Uterine smooth muscle cell (primary cell): ENCODE measurements around the gene PCDHA9. TPM values are rescaled to one million over a fixed set of nuclear protein-coding genes. Genes with fewer than 3 reads are reported as not detected.

ENCODE experiments used
- total RNA-seq: library from RNA; depleted of rRNA; stranded (reverse); fragments of >200 nt; gene quantifications from 2 replicates; pipeline ENCODE4 v1.2.3, GENCODE V29; 2014

The PCDHA9 gene
- 0.11 and 0.12 TPM in 2 replicates for total RNA-seq

GRCh38 chr5:140848139-140849102 is at the start of gene PCDHA9:
TSS of gene PCDHA9 (plus strand) at chr5:140848382. CDS start at chr5:140848496, 114 bp downstream.

GRCh38 chr5:140800816-140801493 is 47.2 kb upstream of the PCDHA9 start, which contains the start of gene PCDHA3:
TSS of gene PCDHA3 (plus strand) at chr5:140801057.

GRCh38 chr5:140806834-140807775 is 41.1 kb upstream of the PCDHA9 start, which contains the start of gene PCDHA4:
TSS of gene PCDHA4 (plus strand) at chr5:140807068.

GRCh38 chr5:140821375-140822280 is 26.6 kb upstream of the PCDHA9 start, which contains the start of gene PCDHA5:
TSS of gene PCDHA5 (plus strand) at chr5:140821613.

GRCh38 chr5:140827704-140828361 is 20.3 kb upstream of the PCDHA9 start, which contains the start of gene PCDHA6:
TSS of gene PCDHA6 (plus strand) at chr5:140827960. CDS start at chr5:140828092, 132 bp downstream.

GRCh38 chr5:140833993-140834392 is 14.2 kb upstream of the PCDHA9 start, which contains the start of gene PCDHA7:
TSS of gene PCDHA7 (plus strand) at chr5:140834269. CDS start at chr5:140834384, 115 bp downstream.

GRCh38 chr5:140840978-140841962 is 6.9 kb upstream of the PCDHA9 start, which contains the start of gene PCDHA8:
TSS of gene PCDHA8 (plus strand) at chr5:140841187. CDS start at chr5:140841322, 135 bp downstream.

GRCh38 chr5:140855772-140856674 is 7.8 kb downstream of the PCDHA9 start, which contains the start of gene PCDHA10:
TSS of gene PCDHA10 (plus strand) at chr5:140855897. CDS start at chr5:140856049, 152 bp downstream.

GRCh38 chr5:140868721-140869554 is 20.8 kb downstream of the PCDHA9 start, which contains the start of gene PCDHA11:
TSS of gene PCDHA11 (plus strand) at chr5:140868957. CDS start at chr5:140869104, 147 bp downstream.

GRCh38 chr5:140875085-140876065 is 27.2 kb downstream of the PCDHA9 start, which contains the start of gene PCDHA12:
TSS of gene PCDHA12 (plus strand) at chr5:140875308. CDS start at chr5:140875473, 165 bp downstream.

GRCh38 chr5:140881889-140882590 is 33.9 kb downstream of the PCDHA9 start, which contains the start of gene PCDHA13:
TSS of gene PCDHA13 (plus strand) at chr5:140882124. CDS start at chr5:140882269, 145 bp downstream.

